ENCODE results near the gene APOBEC3C.

APOBEC3C gene

DNA sequence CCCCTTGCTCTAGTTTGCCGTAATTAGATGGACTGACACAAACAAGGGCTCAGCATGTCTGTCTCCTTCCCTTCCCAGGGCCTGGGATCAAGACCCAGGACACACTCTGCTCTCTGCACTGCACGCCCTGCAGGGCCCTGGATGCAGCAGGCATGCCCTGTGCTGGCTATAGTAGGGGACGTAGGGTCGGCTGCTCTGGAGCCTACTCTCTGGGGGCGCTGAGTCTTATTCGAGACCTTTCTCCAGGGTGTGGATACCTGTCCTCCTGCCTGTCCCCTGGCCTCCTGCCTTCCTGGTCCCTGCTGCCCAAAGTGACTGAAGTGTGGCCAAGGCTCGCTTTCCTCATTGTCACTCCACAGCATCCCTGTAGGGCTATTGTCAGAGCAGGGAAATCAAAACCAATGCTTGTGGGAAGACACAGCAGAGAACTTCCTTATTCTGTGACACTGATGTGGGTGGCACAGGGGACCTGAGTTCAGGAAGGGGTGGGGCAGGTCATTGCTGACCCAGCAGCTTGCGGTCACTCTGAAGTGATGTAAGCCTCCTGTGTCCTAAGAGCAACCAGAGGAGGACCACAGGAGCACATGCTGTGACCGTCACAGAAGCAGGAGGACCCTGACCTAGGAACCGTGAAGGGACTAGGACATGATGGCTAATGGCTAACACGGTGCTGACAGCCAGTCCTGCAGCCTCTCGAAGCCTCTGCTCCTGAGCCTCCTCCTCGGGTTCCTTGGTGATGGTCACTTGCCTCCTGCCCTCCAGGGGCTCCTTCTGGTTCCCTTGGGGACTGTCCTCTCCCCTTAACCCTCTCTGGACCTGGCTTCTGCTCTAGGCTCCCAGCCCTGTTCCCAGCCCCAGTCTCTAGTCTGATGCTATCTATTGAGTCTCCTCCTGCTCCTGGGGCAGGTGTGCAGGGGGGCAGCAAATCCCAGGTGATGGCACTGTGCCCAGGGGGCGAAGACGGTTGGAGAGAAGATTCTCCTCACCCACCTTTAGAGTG lies 46.3 kb upstream of the APOBEC3C start:
- CTCF ChIA-PET = no interaction called here
- POLR2A ChIA-PET = no interaction called here
- no peak overlapping the region for H3K4me3 ChIP-seq (ENCODE audit: low read depth, low read length)
- no peak for DNase-seq (ENCODE audit: low read depth, low spot score)
- TF ChIP-seq, protein P1, sequence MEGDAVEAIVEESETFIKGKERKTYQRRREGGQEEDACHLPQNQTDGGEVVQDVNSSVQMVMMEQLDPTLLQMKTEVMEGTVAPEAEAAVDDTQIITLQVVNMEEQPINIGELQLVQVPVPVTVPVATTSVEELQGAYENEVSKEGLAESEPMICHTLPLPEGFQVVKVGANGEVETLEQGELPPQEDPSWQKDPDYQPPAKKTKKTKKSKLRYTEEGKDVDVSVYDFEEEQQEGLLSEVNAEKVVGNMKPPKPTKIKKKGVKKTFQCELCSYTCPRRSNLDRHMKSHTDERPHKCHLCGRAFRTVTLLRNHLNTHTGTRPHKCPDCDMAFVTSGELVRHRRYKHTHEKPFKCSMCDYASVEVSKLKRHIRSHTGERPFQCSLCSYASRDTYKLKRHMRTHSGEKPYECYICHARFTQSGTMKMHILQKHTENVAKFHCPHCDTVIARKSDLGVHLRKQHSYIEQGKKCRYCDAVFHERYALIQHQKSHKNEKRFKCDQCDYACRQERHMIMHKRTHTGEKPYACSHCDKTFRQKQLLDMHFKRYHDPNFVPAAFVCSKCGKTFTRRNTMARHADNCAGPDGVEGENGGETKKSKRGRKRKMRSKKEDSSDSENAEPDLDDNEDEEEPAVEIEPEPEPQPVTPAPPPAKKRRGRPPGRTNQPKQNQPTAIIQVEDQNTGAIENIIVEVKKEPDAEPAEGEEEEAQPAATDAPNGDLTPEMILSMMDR (IDR thresholded peaks at IDR 0.05; ENCODE audit: insufficient read depth, low read length, missing control alignments) = no peak

DNA sequence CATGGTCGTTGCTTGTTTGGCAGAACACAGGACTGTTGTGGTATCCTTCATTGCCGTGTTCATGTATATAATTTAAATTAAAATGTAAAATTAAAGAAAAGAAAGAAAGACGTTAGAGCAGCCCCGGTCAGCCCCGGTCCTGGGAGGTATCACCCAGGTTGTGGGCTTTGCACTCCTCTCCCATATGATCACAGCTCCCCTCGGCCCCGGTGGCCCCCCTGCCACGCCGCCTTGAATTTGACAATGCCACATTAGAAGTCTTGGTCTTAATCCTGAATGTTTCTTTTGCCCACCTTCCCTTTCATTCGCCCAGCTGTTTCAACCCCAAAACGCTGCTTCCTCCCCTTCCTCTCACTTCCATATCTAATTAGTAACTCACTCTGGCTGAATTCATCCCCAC lies 45.3 kb upstream of the APOBEC3C start:
- ChIA-PET CTCF (interaction anchor here (1.4 kb wide), 1 partner anchor 12 kb away, joined by 3 read pairs; no protein-coding TSS in a partner anchor), POLR2A (no interaction called here)
- TF ChIP-seq, protein P1 (IDR thresholded peaks at IDR 0.05; ENCODE audit: insufficient read depth, low read length, missing control alignments) = no peak
- DNase-seq (ENCODE audit: low read depth, low spot score) = no peak
- no peak overlapping the region for H3K4me3 ChIP-seq (ENCODE audit: low read depth, low read length)

DNA sequence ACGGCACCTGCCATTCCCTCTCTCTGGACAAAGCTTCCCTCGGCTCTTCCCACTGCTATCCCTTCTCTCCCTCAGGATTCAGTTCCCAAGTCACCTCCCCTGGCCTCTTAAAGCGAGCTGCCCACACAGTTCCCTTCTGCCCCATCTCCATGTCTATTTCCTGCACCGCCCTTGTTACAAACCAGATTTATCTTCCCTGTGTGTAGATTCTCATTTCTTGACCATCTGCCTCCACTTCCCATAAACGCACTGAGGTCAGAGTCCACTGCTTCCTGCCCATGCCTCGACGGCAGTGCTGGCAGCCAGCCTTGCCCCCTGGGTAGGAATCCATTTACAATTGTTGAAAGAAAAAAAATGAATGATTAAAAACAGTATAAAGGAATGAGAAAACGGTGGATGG lies 43.5 kb upstream of the APOBEC3C start:
- DNase-seq (ENCODE audit: low read depth, low spot score) = no peak
- no peak overlapping the region for H3K4me3 ChIP-seq (ENCODE audit: low read depth, low read length)
- CTCF ChIA-PET = interaction anchor here (0.8 to 1.7 kb wide), 2 partner anchors 10 to 202 kb away, joined by 3 to 5 read pairs; no protein-coding TSS in a partner anchor
- POLR2A ChIA-PET = no interaction called here
- TF ChIP-seq, protein P1 (IDR thresholded peaks at IDR 0.05; ENCODE audit: insufficient read depth, low read length, missing control alignments) = no peak

DNA sequence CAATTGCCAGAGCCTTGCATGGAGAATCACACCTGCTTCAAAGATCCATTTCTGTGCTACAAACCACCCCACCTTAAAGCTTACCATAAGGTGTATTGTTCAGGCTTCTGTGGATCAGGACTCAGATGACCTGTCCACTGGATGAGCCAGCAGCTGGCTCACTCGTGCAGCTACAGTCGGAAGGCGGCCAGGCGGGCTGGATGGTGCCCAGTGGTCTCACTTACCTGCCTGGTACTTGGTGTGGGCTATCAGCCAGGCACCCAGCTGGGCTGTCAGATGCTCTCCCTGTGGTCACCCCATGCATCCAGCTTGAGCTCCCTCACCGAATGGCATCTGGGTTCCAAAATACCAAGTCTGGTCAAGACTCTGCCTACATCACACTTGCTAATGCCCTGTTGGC lies 42.9 kb upstream of the APOBEC3C start:
- TF ChIP-seq, protein P1 (IDR thresholded peaks at IDR 0.05; ENCODE audit: insufficient read depth, low read length, missing control alignments) = no peak
- ChIA-PET CTCF (interaction anchor here (0.8 to 1.7 kb wide), 4 partner anchors 10 to 202 kb away, joined by 3 to 5 read pairs (median 3); no protein-coding TSS in a partner anchor), POLR2A (no interaction called here)
- no peak overlapping the region for H3K4me3 ChIP-seq (ENCODE audit: low read depth, low read length)
- no peak for DNase-seq (ENCODE audit: low read depth, low spot score)

DNA sequence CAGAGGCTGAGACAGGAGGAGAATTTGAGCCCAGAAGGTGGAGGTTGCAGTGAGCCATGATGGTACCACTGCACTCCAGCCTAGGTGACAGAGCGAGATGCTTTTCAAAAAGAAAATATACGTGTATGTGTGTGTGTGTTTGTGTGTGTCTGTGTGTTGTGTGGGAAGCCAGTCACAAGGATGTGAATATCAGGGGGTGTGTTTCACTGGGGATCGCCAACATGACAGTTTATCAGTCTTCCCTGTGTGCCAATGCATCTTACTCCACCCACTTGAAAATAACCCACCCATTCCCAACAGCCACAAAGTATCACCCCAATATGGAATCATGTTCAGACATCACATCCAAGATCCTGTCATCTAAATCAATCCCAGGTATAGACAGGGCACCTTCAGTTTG lies 42.3 kb upstream of the APOBEC3C start:
- H3K4me3 ChIP-seq (ENCODE audit: low read depth, low read length) = no peak overlapping the region
- CTCF ChIA-PET = interaction anchor here (0.9 to 1.7 kb wide), 4 partner anchors 9 to 203 kb away, joined by 3 to 5 read pairs (median 3); no protein-coding TSS in a partner anchor
- no peak for DNase-seq (ENCODE audit: low read depth, low spot score)
- TF ChIP-seq, protein P1 (IDR thresholded peaks at IDR 0.05; ENCODE audit: insufficient read depth, low read length, missing control alignments) = no peak
- POLR2A ChIA-PET = no interaction called here

DNA sequence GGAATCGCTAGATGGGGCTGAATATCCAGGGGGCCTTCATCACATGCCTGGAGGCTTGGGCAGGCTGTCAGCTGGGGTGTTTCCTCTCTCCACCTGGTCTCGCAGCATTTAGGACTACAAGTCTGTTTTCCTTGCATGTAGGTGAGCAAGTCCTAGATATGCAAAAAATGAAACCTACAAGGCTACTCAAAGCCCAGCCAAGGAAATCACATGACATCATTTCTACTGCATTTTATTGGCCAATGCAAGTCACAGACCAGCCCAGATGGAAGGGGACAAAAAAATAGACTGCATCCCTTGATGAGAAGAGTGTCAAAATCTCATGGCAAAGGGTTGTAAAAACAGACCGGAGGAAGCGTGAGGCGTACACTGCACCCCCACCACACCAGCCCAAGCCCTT lies 41.5 kb upstream of the APOBEC3C start:
- no peak for DNase-seq (ENCODE audit: low read depth, low spot score)
- H3K4me3 ChIP-seq (ENCODE audit: low read depth, low read length) = no peak overlapping the region
- TF ChIP-seq, protein P1 (IDR thresholded peaks at IDR 0.05; ENCODE audit: insufficient read depth, low read length, missing control alignments) = no peak
- CTCF ChIA-PET = interaction anchor here (0.9 to 2.6 kb wide), 4 partner anchors 11 to 204 kb away, joined by 3 to 21 read pairs (median 3); partner anchors contain the start of gene APOBEC3B
- POLR2A ChIA-PET = no interaction called here
